Panc1 (cell line): ENCODE measurements around the gene WDR4. TPM values are rescaled to one million over a fixed set of nuclear protein-coding genes. Genes with fewer than 3 reads are reported as not detected.
"Not testable (repeated sequence)": the region's sequence is repeated elsewhere in the genome, so short reads cannot be mapped to it uniquely, and the experiment has no call there.

Experiments
- ATAC-seq: fragments of 200-7000 bp; cut with Tn5 transposase; 2 replicates; pipeline ENCODE4 v1.9.1; 2020; ENCODE audit warnings: mild to moderate bottlenecking, moderate library complexity
- BruUV-seq: library from RNA; stranded (reverse); fragments of 400-500 nt; replicated peaks from 2 replicates; lab custom pipeline; 2021; lab: Mats Ljungman, UMichigan
- CTCF ChIA-PET: fragments of 300-600 bp; sonication (Branson Sonifier 250); formaldehyde crosslinking; loops from one replicate; lab custom pipeline; 2022; ENCODE audit warnings: antibody characterized with exemption; lab: Charles Lee
- POLR2A ChIA-PET: fragments of 300-600 bp; sonication (Branson Sonifier 250); formaldehyde crosslinking; loops from one replicate; lab custom pipeline; 2022; ENCODE audit warnings: antibody characterized with exemption; lab: Charles Lee
- DNase-seq: peaks from one replicate; pipeline ENCODE4 v3.0.0-alpha.2; 2010; ENCODE audit warnings: low read depth, low spot score
- H3K27ac ChIP-seq: 2 replicates; pipeline ENCODE4 v1.5.1; 2011; ENCODE audit warnings: mild to moderate bottlenecking, low read length, inconsistent platforms
- H3K27me3 ChIP-seq: fragments of 200-500 bp; sonication (Bioruptor generic); 2 replicates; pipeline ENCODE4 v1.6.0; 2014; ENCODE audit warnings: low read length, inconsistent platforms; ENCODE audit not compliant: control insufficient read depth, insufficient read depth
- H3K36me3 ChIP-seq: fragments of 200-500 bp; sonication (Bioruptor generic); 2 replicates; pipeline ENCODE4 v1.5.1; 2014; ENCODE audit warnings: inconsistent platforms, mild to moderate bottlenecking, low read length, moderate library complexity; ENCODE audit not compliant: control insufficient read depth, insufficient read depth
- H3K4me1 ChIP-seq: 2 replicates; pipeline ENCODE4 v1.5.1; 2011; ENCODE audit warnings: inconsistent platforms, mild to moderate bottlenecking, low read length, moderate library complexity; ENCODE audit not compliant: control insufficient read depth, insufficient read depth
- H3K4me3 ChIP-seq, 2 experiments: 2 replicates each; pipeline ENCODE4 v1.5.1; 2011 to 2012; ENCODE audit warnings: low read depth in 2 of 2, low read length in 2 of 2, mild to moderate bottlenecking in 2 of 2, inconsistent platforms in 1 of 2, moderate library complexity in 1 of 2
- H3K9me3 ChIP-seq: fragments of 200-500 bp; sonication (Bioruptor generic); 2 replicates; pipeline ENCODE4 v1.5.1; 2014; ENCODE audit warnings: low read depth, mild to moderate bottlenecking, inconsistent platforms, low read length, moderate library complexity; ENCODE audit not compliant: control insufficient read depth, insufficient read depth
- CTCF ChIP-seq: fragments of 450-650 bp; IDR thresholded peaks from 2 replicates; pipeline ENCODE4 v1.5.1; 2017; ENCODE audit warnings: mild to moderate bottlenecking
- POLR2AphosphoS5 ChIP-seq: IDR thresholded peaks from 2 replicates; pipeline ENCODE4 v1.6.1; 2012; ENCODE audit warnings: mild to moderate bottlenecking, low read depth, low read length, moderate library complexity
- REST ChIP-seq, 2 experiments: IDR thresholded peaks; 2 replicates each; pipeline ENCODE4 v1.6.1; 2011 to 2012; ENCODE audit warnings: low read depth in 2 of 2, control low read depth in 1 of 2, low read length in 1 of 2, mild to moderate bottlenecking in 1 of 2, moderate library complexity in 1 of 2; ENCODE audit not compliant: insufficient read depth in 1 of 2
- SIN3A ChIP-seq: IDR thresholded peaks from 2 replicates; pipeline ENCODE4 v1.6.1; 2012; ENCODE audit warnings: low read depth, mild to moderate bottlenecking, low read length, moderate library complexity, borderline replicate concordance; ENCODE audit not compliant: insufficient read depth
- TCF7L2 ChIP-seq: IDR thresholded peaks from 2 replicates; pipeline ENCODE4 v1.6.1; 2011; ENCODE audit warnings: mild to moderate bottlenecking, low read depth, low read length, inconsistent platforms
- in situ Hi-C: cut with HindIII; loops from 2 replicates; pipeline ENCODE4 v1.10.0; 2016; ENCODE audit warnings: low sequenced_read_pairs, low pct_unique_long_range_greater_than_20kb
- intact Hi-C: fragments of 100-400 bp; cut with micrococcal nuclease; formaldehyde crosslinking; loops from one replicate; pipeline ENCODE4 v1.10.0; 2022; ENCODE audit not compliant: unreplicated experiment
- total RNA-seq: library from RNA; stranded (reverse); gene quantifications from one replicate; pipeline ENCODE4 v1.2.1, GENCODE V29; 2021; ENCODE audit not compliant: unreplicated experiment

Gene WDR4
- total RNA-seq, 1 experiment from 2014 or later: 36.7 TPM

GRCh38 chr21:42809171-42809570, 70.2 kb downstream of the WDR4 start:
- CTCF ChIA-PET: no interaction called here

GRCh38 chr21:42807938-42808613, 71.3 kb downstream of the WDR4 start:
- Histone ChIP-seq H3K9me3 (no peaks in the 10 kb centered on the region), H3K4me3 (no peak overlapping the region), H3K4me1 (no peaks in the 10 kb centered on the region), H3K27me3 (no peaks in the 10 kb centered on the region), H3K36me3 (no peaks in the 10 kb centered on the region), H3K27ac (no peak overlapping the region)
- CTCF ChIA-PET: no interaction called here
- intact Hi-C loops: no loop called here
- TF ChIP-seq TCF7L2: no peak
- no peak for TF ChIP-seq REST (IDR thresholded peaks at IDR 0.05; ENCODE audit: insufficient read depth in 1 of 2, low read depth in 2 of 2, low read length in 1 of 2)
- TF ChIP-seq CTCF: no peak
- no peak for TF ChIP-seq SIN3A
- no peak for TF ChIP-seq POLR2AphosphoS5
- BruUV-seq: no TSS peak
- in situ Hi-C loops: no loop called here
- POLR2A ChIA-PET: no interaction called here
- no peak for DNase-seq
- ATAC-seq: no peak

More at GRCh38 chr21:42809171-42809570, 70.2 kb downstream of the WDR4 start:
- no peak for DNase-seq
- BruUV-seq: no TSS peak
- Histone ChIP-seq H3K36me3 (no peaks in the 10 kb centered on the region), H3K4me1 (no peaks in the 10 kb centered on the region), H3K4me3 (no peak overlapping the region), H3K27me3 (no peaks in the 10 kb centered on the region), H3K27ac (no peak overlapping the region), H3K9me3 (no peaks in the 10 kb centered on the region)
- intact Hi-C loops: no loop called here
- in situ Hi-C loops: no loop called here
- TF ChIP-seq REST (IDR thresholded peaks at IDR 0.05; ENCODE audit: insufficient read depth in 1 of 2, low read depth in 2 of 2, low read length in 1 of 2): no peak
- no peak for TF ChIP-seq TCF7L2
- no peak for TF ChIP-seq SIN3A
- no peak for TF ChIP-seq POLR2AphosphoS5
- no peak for TF ChIP-seq CTCF
- no peak for ATAC-seq
- POLR2A ChIA-PET: interaction anchor here (0.7 kb wide), 1 partner anchor 83 kb away, joined by 3 read pairs; no protein-coding TSS in a partner anchor

GRCh38 chr21:42807293-42807895, 71.9 kb downstream of the WDR4 start:
- POLR2A ChIA-PET, intact Hi-C loops, DNase-seq, H3K4me1 ChIP-seq, H3K27ac ChIP-seq, in situ Hi-C loops, H3K9me3 ChIP-seq, H3K36me3 ChIP-seq, H3K4me3 ChIP-seq, CTCF ChIA-PET, H3K27me3 ChIP-seq, ATAC-seq, BruUV-seq: not testable (repeated sequence)
